NCI-H187 (cell line): ENCODE measurements around the gene BTNL8.
"Not testable (repeated sequence)": the region's sequence is repeated elsewhere in the genome, so short reads cannot be mapped to it uniquely, and the experiment has no call there.

ENCODE experiments used
- DNase-seq, 2 experiments: peaks; one replicate each; lab custom pipeline; 2025; lab: John Stamatoyannopoulos, UW

BTNL8 gene

DNA sequence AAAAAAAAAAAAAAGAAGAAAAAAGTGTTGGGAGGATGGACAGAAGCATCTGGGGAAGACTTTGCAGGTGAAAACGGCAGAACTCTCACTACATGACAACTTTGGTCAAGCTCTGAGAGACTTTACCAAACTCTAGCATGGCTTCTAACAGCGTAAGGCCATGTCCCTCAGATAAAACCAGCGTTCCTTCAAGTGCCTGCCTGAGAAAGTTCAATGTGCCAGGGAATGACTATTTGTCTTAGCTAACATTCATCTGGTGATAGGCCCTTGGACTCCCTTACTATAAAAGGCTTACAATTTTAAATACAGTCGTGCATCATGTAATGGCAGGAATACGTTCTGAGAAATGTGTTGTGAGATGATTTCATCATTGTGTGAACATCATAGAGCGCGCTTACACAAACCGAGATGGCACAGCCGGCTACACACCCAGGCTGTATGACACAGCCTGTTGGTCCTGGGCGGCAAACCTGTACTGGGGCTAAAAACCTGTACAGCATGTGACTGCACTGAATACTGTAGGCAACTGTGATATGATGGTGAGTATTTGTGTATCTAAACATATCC, 23.0 kb upstream of the BTNL8 start:
- no peak for DNase-seq

- DNase-seq = peak; percentile 10 to 45
These were observed 13.0 kb upstream of the BTNL8 start for GRCh38 chr5:180885845-180886529.

DNA sequence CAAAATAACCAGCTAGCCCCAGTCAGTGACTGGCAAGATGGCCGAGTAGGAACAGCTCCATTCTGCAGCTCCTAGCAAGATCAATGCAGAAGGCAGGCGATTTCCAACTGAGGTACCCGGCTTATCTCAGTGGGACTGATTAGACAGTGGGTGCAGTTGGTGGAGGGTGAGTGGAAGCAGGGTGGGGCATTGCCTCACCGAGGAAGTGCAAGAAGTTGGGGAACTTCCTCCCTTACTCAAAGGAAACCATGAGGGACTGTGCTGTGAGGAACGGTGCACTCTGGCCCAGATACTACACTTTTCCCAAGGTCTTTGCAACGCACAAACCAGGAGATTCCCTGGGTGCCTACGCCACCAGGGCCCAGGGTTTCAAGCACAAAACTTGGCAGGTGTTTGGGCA, 9.6 kb upstream of the BTNL8 start:
- DNase-seq = no peak

- DNase-seq = not testable (repeated sequence)
These were observed 3.6 kb upstream of the BTNL8 start for GRCh38 chr5:180895330-180895729.

- DNase-seq = no peak
These were observed 1.2 kb downstream of the BTNL8 start for GRCh38 chr5:180900178-180900577.

DNA sequence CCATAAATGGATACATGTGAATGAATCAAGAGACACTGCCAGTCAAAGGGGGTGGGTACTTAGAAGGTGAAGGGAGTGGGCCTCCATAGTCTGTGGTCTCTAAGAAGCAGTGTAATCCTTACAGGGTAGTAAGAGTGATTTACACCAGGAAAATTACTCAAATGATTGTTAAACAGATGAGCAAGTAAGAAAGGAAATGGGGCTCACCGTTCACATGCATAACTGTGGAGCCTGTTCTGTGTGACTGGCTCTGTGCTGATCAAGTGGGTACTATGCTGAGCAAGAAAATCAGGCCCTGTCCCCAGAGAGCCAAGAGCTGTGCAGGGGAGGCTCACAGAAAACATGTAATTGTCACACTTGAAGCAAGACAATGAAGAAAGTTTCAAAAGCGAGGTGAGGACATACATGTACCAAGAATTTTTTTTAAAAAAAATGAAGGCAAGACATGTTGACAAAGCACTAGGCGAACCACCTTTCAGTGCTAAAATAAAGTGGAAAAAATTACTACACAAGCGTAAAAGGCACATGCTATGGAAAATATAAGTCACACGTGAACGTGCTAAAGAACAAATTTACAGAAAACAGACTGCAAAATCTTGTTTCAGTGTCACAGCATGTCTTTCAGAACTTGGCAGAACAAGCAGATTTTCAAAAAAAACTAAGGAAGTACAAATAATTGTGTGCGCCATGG, 2.5 kb downstream of the BTNL8 start:
- DNase-seq = no peak

GRCh38 chr5:180908400-180908799, 9.4 kb downstream of the BTNL8 start:
- no peak for DNase-seq

GRCh38 chr5:180908998-180909731, 10.2 kb downstream of the BTNL8 start:
- DNase-seq = no peak

DNA sequence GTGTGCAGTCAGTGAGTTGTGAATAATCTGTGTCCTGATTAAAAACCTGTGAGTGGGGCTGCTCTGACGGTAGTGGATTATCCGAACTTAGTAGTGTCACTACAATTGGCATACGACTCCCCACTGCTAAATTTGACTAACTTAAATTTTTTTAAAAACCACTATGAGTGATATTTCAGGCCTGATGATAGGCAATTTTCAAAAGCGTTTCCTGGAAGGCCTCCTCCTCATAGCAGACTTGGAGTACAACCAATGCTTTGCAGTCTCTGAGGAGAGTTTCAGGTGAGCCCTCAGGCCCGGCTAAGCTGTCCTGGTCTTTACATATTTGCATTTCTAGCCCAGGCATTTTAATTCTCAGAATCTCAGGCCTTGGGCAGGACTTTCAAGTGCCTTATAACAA, 10.8 kb downstream of the BTNL8 start:
- no peak for DNase-seq

- DNase-seq = no peak
These were observed 11.2 kb downstream of the BTNL8 start for GRCh38 chr5:180910182-180910581.

GRCh38 chr5:180910735-180911134, 11.8 kb downstream of the BTNL8 start:
- no peak for DNase-seq

GRCh38 chr5:180914646-180915045, 15.7 kb downstream of the BTNL8 start:
- no peak for DNase-seq

DNA sequence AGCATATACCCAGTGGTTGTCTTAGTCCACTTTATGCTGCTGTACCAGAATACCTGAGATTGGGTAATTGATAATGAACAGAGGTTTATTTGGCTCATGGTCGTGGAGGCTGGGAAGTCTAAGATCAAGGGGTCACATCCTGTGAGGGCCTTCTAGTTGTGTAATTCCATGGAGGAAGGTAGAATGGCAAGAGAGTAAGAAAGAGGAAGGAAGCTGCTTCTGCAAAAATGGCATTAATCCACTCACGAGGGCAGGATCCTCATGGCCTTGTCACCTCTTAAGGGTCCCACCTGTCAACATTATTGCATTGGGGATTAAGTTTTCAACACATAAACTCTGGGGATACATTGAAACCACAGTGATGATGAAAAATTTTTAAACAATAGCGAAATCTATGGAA, 17.0 kb downstream of the BTNL8 start:
- no peak for DNase-seq

GRCh38 chr5:180918380-180918779, 19.4 kb downstream of the BTNL8 start:
- no peak for DNase-seq

DNA sequence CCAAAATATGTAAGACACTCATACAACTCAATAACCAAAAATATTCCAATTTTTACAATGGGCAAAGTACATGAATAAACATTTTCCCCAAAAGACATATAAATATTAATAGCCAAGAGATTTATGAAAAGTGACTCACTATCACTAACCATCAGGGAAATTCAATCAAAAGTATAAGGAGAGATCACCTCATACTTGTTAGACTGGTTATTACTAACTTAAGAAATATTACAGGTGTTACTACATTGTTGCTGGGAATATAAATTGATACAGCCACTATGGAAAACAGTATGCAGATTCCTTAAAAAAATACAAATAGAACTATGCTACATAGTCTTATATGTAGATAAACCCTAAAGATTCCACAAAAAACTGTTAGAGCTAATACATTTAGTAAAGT, 21.8 kb downstream of the BTNL8 start:
- no peak for DNase-seq

DNA sequence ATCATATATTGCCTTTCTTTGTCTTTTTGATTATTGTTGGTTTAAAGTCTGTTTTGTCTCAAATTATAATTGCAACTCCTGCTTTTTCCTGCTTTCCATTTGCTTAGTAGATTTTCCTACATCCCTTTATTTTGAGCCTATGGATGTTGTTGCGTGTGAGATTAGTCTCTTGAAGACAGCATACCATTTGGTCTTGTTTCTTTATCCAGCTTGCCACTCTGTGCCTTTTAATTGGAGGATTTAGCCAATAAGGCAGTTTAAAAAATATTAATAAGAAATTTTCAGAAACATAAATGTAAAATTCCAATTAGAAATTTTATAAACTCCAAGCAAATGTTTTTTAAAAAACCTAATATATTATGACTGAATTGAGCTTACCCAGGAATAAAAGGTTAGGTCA, 24.0 kb downstream of the BTNL8 start:
- no peak for DNase-seq

- DNase-seq = no peak
These were observed 33.7 kb downstream of the BTNL8 start for GRCh38 chr5:180932660-180933059.

DNA sequence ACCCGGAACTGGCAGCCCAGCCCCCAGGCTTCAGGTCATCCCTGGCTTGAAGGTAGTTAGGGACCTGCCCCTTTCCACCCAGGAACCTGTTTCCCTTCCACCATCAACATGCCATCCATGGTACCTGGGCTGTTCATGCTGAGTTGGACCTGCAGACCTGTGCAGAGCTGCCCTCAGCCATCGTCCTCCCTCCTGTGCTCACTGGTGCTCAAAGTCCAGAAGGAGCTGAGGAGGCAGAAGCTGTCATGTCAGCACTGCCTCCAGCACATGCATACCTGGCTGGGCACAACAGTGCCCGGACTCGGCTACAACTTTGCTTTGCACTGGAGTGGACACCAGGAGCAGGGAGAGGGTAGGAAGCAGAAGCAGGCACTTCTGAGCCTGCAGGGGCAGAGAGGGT, 36.2 kb downstream of the BTNL8 start:
- no peak for DNase-seq

- no peak for DNase-seq
These were observed 39.3 kb downstream of the BTNL8 start for GRCh38 chr5:180938294-180938693.

- no peak for DNase-seq
These were observed 51.5 kb downstream of the BTNL8 start for GRCh38 chr5:180950291-180950949.

GRCh38 chr5:180959661-180960060, 60.7 kb downstream of the BTNL8 start:
- no peak for DNase-seq

- DNase-seq = no peak
These were observed 61.2 kb downstream of the BTNL8 start for GRCh38 chr5:180960209-180960608.
